Activated CD4-positive, alpha-beta T cell treated with anti-CD3 and anti-CD28 coated beads for 24 hours (primary cell): ENCODE results near the gene PRKCD.

Experiments
- DNase-seq, 2 donors: peaks; one replicate each; pipeline ENCODE4 v3.0.0-alpha.2; 2020; ENCODE audit warnings: low read depth in 2 of 2

PRKCD gene

DNA sequence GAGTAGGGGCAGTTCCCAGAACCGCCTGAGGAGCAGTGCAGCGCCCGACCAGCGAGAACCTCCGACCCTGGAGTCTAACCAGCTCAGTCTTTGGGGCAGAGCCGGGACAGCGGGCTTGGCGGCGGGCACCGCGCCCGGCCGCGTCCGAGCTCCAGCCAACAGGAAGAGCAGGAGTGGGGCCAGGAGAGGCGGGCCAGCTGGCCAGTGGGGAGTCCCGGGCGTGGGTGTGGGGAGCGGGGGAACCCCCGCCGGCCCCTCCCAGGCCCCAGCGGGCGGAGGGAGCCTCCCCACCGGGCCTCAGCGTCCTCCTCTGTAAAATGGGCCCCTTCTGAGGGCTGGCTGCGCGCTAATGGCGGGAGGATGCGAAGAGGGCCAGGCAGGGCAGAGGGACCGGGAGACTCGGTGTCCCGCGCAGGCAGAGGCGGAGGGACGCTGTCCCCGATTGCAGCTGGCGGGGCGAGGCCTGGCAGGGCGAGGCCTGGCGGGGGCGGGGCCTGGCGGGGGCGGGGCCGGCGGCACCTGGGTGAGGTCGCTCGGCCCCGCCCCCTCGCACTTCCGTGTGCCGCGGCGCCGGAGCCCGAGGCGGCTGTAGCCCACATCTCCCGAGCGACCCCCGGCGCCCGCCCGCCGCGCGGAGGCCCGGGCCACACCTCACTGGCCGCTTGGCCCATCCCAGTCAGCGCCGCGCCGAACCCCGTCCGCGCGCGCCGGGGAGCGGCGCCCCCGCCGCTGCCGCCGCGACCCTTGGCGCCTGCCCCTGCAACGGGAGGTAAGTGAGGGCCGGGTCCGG is at the start of gene PRKCD:
Gene PRKCD, plus strand, starts transcription at position 550 of the 790 bp plus-strand sequence. CDS start 17,214 bp downstream, outside the sequence.
- peak; percentile 61 to 70 for DNase-seq

GRCh38 chr3:53111822-53112221 is 49.2 kb upstream of the PRKCD start:
- no peak for DNase-seq

DNA sequence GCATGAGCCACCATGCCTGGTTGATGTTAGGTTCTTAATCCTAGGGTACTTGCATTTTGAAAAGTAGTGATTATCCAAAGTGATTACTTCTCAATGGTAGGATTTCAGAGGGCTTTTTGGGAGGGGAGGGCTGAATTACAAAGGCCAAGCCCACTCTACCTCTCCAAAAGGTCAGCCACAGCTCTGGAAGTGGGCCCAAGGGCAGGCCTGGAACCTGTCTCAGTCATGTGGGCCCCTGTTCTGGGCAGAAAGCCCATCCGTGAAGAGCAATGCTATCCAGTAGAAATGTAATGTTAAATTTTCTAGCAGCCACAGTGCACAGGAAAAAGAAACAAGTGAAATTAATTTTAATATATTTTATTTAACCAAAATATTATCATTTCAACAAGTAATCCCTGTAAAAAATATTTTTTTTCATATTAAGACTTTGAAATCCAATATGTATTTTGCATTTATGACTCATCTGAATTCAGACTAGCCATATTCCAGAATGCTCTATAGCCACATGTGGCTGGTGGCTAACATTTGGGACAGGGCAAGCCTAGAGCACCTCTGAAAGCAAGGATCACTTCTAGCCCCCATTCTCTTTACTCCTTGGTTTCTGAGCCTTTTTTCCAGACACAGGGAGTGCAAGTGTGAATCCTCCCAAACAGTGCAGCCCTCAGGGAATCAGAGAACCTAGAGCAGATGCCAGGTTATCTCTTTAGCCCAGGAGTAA is 47.6 kb upstream of the PRKCD start:
- no peak for DNase-seq

- DNase-seq: peak; percentile 72 to 82
Measured at GRCh38 chr3:53114011-53114400, 47.0 kb upstream of the PRKCD start.

DNA sequence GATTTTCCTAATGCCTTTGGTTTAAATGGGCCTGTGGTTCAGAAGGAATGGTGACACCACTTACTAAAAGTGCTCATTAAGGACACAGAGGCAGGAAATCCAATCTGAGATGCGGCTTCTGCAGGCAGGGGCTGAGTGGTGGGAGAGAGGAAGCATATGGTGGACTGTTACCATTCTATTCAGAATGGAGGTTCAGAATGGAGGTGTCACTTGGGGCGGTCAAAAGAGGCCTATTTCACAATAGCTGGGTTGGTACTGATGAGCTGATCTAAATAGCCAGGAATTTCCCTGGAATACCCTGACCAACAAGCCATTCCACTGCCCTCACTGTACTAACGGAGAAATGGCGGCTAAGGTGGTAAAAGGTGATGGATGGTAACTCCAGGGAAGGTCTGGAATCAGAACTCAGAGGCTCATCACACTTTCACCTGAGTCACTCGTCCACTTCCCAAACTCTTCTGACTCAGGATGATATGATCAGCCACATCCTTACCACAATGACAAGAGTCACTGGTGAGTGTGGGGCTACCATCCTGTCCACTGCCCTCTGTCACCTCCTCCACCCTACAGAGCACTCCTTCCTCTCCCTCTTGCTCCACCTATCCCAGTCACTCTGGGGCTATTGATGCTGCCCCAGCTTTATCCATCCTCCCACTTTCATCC is 46.5 kb upstream of the PRKCD start:
- no peak for DNase-seq

- no peak for DNase-seq
Measured at GRCh38 chr3:53116956-53117355, 44.1 kb upstream of the PRKCD start.

GRCh38 chr3:53120336-53120735 is 40.7 kb upstream of the PRKCD start:
- no peak for DNase-seq

GRCh38 chr3:53122255-53122932 is 38.6 kb upstream of the PRKCD start:
- no peak for DNase-seq

- DNase-seq: no peak
Measured at GRCh38 chr3:53122933-53123305, 38.1 kb upstream of the PRKCD start.

DNA sequence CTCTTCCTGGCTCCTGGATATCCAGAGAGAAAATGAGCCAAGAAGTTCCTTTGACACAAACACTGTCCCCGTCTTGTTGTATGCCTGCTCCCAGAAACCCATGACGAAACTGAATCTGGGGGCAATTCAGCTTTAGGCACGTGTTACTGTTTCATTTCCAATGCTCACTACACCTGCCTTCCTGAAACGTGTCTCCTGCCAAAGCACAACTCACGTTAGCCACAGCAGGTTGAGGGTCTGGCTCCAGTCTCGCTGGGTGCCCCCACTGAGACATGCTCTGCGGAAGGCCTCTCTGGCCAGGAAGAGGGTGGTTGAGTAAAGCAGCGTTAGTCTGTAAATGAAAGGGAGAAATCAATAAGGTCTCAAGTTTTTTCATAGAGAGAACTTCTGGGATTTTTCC is 37.5 kb upstream of the PRKCD start:
- no peak for DNase-seq

GRCh38 chr3:53123953-53124352 is 37.1 kb upstream of the PRKCD start:
- DNase-seq: no peak

- DNase-seq: no peak
Measured at GRCh38 chr3:53126601-53127000, 34.4 kb upstream of the PRKCD start.

DNA sequence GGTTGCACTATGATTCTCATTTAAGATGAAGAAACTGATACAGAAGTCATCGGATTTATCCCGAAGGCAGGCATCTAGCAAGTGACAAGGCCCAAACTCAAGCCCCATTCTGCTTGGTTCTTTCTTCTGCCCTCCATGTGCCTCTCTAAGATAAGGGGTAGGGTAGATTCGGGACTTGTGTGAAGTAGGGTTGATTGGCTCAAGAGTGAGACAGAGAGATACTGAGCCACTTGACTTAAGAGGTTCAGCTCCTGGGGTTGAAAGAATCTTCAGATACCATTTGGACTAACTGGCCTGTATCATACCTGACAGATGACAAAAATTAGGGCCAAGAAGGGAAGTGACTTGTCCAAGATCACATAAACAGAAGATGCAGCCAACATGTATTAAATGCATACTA is 31.7 kb upstream of the PRKCD start:
- DNase-seq: no peak

- peak; percentile 97 to 98 for DNase-seq
Measured at GRCh38 chr3:53130179-53131061, 30.6 kb upstream of the PRKCD start, which contains the start of gene RFT1. Gene RFT1, minus strand, starts transcription at chr3:53130435. Its CDS starts 35 bp downstream, at chr3:53130400.

DNA sequence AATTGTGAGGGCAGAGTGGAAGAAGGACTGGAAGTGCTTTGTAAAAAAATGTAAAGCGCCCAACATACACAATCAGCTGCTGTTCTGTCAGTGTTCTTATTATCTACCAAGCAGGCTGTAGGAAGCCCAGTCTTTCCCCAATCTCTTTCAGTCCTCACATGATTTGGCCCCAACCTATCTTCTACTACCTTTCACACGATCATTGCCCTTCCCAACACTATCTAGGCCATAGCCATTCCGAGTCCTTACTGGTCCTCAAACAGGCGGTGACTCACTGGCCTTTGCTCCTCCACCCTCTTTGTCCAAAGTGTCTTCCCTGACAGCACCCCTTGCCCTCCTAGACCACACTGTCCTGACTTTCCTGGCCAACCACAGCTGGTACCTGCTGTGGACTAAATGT is 29.9 kb upstream of the PRKCD start:
- no peak for DNase-seq

- no peak for DNase-seq
Measured at GRCh38 chr3:53132347-53132746, 28.7 kb upstream of the PRKCD start.

GRCh38 chr3:53134631-53135232 is 26.3 kb upstream of the PRKCD start:
- peak; percentile 26 to 45 for DNase-seq

- no peak for DNase-seq
Measured at GRCh38 chr3:53137221-53137620, 23.8 kb upstream of the PRKCD start.

GRCh38 chr3:53137835-53138446 is 23.1 kb upstream of the PRKCD start:
- no peak for DNase-seq
